ENCODE measurements around the gene KIF12.

DNA sequence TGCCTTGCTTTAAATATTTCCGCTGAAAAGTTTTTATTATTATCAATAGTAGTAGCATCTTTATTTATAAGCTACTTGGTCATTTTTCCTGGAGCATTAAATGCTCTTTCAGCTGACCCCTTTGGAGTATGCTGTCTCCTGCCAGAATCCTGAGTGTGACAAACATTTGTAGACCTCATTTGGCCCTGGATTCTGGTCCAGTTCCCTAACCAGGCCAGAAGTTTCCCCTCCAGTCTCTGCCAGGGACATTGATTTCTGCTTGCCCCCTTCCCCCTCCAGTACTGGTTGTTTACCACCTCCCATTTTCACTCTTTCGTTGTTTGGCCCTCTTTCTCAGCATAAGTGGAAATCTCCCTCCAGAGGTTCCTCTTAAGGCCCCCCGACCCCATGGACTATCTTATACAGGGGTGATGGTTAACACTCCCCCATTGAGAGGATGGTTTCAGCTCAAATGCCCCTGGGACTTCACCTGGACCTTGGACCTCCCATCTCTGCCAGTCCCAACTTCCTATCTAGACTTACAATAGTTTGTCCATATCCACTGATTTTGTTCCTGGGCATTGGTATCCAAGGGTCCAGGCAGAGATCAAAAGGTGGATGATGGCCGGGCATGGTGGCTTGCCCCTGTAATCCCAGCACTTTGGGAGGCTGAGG, 31.7 kb upstream of the KIF12 start:
- TF ChIP-seq, protein P1, sequence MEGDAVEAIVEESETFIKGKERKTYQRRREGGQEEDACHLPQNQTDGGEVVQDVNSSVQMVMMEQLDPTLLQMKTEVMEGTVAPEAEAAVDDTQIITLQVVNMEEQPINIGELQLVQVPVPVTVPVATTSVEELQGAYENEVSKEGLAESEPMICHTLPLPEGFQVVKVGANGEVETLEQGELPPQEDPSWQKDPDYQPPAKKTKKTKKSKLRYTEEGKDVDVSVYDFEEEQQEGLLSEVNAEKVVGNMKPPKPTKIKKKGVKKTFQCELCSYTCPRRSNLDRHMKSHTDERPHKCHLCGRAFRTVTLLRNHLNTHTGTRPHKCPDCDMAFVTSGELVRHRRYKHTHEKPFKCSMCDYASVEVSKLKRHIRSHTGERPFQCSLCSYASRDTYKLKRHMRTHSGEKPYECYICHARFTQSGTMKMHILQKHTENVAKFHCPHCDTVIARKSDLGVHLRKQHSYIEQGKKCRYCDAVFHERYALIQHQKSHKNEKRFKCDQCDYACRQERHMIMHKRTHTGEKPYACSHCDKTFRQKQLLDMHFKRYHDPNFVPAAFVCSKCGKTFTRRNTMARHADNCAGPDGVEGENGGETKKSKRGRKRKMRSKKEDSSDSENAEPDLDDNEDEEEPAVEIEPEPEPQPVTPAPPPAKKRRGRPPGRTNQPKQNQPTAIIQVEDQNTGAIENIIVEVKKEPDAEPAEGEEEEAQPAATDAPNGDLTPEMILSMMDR (conservative IDR thresholded peaks at IDR 0.05) = no peak
- TF ChIP-seq ZFX (IDR thresholded peaks at IDR 0.05) = no peak
